ENCODE results near the gene BCOR.

Gene BCOR

DNA sequence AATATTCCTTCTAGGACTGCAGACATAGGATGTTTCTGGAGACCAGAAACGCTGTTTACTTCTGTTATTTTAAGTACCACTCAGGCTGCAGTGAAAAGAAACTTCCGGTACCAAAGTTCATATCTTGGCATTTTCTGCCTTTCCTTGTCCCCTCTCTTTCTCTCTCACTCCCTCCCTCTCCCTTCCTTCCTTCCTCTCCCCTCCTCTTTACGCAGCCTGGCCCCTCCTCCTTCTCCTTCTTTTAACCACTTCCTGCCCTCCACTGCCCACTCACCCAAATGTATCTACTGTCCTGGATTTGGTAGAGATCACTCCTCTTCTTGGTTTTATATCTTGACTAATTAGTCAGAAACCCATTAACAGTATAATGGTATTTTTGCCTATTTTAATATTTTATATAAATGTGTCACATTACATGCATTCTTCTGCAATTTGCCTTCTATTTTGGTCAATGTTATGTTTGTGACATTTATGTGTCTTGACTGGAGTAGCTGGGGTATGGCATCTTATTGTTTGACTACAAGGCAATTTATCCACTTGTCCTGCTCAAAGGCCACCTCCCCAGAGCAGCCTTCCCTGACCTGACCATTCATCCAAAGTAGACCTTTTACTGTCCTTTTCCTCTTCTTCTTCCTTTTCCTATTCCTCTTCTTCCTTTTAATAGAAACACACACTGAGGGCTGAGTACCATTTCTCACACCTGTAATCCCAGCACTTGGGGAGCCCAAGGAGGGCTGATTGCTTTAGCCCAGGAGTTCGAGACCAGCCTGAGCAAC, 56.9 kb downstream of the BCOR start:
- no peaks in the 10 kb centered on the region for H3K4me1 ChIP-seq (ENCODE audit: control insufficient read depth, insufficient read depth, low read length)
- no peak overlapping the region for H3K27ac ChIP-seq (ENCODE audit: low read length)
- H3K27me3 ChIP-seq (ENCODE audit: control insufficient read depth in 1 of 2, insufficient read depth in 2 of 2, low read length in 2 of 2): peaks cover 0 to 8% of the 10 kb centered on the region in 2 donors
- no peak overlapping the region for H3K9ac ChIP-seq (ENCODE audit: low read length in 2 of 2)
- no peaks in the 10 kb centered on the region for H3K36me3 ChIP-seq (ENCODE audit: control insufficient read depth in 2 of 2, insufficient read depth in 2 of 2, low read length in 2 of 2)
- no peak overlapping the region for H3K4me3 ChIP-seq (ENCODE audit: low read length in 2 of 2)
- peaks cover 0 to 4% of the 10 kb centered on the region in 2 donors for H3K9me3 ChIP-seq (ENCODE audit: control insufficient read depth in 2 of 2, low read length in 2 of 2)

DNA sequence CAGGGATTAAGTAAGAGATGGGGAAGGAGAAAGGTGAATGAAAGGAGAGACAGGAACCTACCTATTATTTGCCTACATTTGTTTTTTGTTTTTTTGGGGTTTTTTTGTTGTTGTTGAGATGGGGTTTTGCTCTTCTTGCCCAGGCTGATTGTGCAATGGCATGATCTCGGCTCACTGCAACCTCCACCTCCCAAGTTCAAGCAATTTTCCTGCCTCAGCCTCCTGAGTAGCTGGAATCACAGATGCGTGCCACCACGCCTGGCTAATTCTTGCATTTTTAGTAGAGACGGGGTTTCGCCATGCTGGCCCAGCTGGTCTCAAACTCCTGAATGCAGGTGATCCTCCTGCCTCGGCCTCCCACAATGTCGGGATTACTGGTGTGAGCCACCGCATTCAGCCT, 57.9 kb downstream of the BCOR start:
- Histone ChIP-seq H3K27ac (ENCODE audit: low read length) (no peak overlapping the region), H3K27me3 (ENCODE audit: control insufficient read depth in 1 of 2, insufficient read depth in 2 of 2, low read length in 2 of 2) (peaks cover 0 to 8% of the 10 kb centered on the region in 2 donors), H3K9me3 (ENCODE audit: control insufficient read depth in 2 of 2, low read length in 2 of 2) (peaks cover 0 to 4% of the 10 kb centered on the region in 2 donors), H3K9ac (ENCODE audit: low read length in 2 of 2) (no peak overlapping the region), H3K4me1 (ENCODE audit: control insufficient read depth, insufficient read depth, low read length) (no peaks in the 10 kb centered on the region), H3K36me3 (ENCODE audit: control insufficient read depth in 2 of 2, insufficient read depth in 2 of 2, low read length in 2 of 2) (no peaks in the 10 kb centered on the region), H3K4me3 (ENCODE audit: low read length in 2 of 2) (no peak overlapping the region)

DNA sequence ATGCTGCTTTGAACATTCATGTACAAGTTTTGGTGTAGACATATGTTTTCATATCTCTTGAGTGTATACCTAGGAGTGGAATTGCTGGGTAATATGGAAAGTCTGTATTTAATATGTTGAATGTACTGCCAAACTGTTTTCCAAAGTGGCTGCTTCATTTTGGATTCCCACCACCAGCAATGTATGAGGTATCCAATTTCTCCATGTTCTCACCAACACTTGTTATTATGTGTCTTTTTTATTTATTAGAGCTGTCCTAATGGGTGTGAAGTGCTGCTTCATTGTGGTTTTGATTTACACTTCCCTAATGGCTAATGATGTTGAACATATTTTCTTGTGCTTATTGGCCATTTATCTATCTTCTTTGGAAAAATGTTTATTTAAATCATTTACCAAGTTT, 60.4 kb downstream of the BCOR start:
- H3K9me3 ChIP-seq (ENCODE audit: control insufficient read depth in 2 of 2, low read length in 2 of 2): peaks cover 0 to 4% of the 10 kb centered on the region in 2 donors
- no peak overlapping the region for H3K4me3 ChIP-seq (ENCODE audit: low read length in 2 of 2)
- H3K27me3 ChIP-seq (ENCODE audit: control insufficient read depth in 1 of 2, insufficient read depth in 2 of 2, low read length in 2 of 2): peaks cover 0 to 8% of the 10 kb centered on the region in 2 donors
- H3K4me1 ChIP-seq (ENCODE audit: control insufficient read depth, insufficient read depth, low read length): no peaks in the 10 kb centered on the region
- no peak overlapping the region for H3K9ac ChIP-seq (ENCODE audit: low read length in 2 of 2)
- no peaks in the 10 kb centered on the region for H3K36me3 ChIP-seq (ENCODE audit: control insufficient read depth in 2 of 2, insufficient read depth in 2 of 2, low read length in 2 of 2)
- H3K27ac ChIP-seq (ENCODE audit: low read length): no peak overlapping the region

DNA sequence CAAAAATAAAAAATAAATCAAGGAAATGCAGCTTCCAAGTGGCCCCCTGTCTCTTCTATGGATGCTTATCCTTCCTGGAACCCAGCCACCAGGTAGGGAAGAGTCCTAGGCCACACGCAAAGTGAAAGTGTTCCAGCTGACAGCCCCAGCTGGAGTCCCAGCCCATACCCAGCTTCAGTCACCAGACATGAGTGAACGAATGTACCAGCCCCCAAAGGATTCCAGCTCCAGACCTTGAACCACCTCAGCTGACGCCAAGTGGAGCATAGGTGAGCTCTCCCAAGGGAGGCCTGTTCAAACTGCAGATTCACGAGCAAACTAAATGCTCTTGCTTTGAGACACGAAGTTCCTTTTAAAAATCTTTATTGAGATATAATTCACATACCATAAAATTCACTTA, 62.0 kb downstream of the BCOR start:
- H3K9ac ChIP-seq (ENCODE audit: low read length in 2 of 2): no peak overlapping the region
- H3K27ac ChIP-seq (ENCODE audit: low read length): no peak overlapping the region
- peaks cover 0 to 5% of the 10 kb centered on the region in 2 donors for H3K27me3 ChIP-seq (ENCODE audit: control insufficient read depth in 1 of 2, insufficient read depth in 2 of 2, low read length in 2 of 2)
- no peaks in the 10 kb centered on the region for H3K36me3 ChIP-seq (ENCODE audit: control insufficient read depth in 2 of 2, insufficient read depth in 2 of 2, low read length in 2 of 2)
- no peak overlapping the region for H3K4me3 ChIP-seq (ENCODE audit: low read length in 2 of 2)
- peaks cover 0 to 4% of the 10 kb centered on the region in 2 donors for H3K9me3 ChIP-seq (ENCODE audit: control insufficient read depth in 2 of 2, low read length in 2 of 2)
- H3K4me1 ChIP-seq (ENCODE audit: control insufficient read depth, insufficient read depth, low read length): no peaks in the 10 kb centered on the region

DNA sequence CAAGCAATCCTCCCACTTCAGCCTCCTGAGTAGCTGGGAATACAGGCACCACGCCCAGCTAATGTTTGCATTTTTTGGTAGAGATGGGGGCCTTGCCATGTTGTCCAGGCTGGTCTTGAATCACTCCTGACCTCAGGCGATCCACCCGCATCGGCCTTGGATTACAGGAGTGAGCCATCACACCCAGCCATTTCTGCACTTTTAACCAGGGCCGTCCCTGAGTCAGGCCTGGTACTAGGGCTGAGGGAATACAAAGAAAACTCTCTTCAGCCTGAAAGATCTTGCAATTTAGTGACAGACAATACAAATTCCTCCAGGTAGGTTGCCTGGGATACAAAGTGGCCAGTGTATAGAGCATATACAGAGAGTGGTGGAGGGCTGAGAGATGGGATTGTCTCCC, 65.8 kb downstream of the BCOR start:
- no peaks in the 10 kb centered on the region for H3K36me3 ChIP-seq (ENCODE audit: control insufficient read depth in 2 of 2, insufficient read depth in 2 of 2, low read length in 2 of 2)
- no peak overlapping the region for H3K4me3 ChIP-seq (ENCODE audit: low read length in 2 of 2)
- H3K9me3 ChIP-seq (ENCODE audit: control insufficient read depth in 2 of 2, low read length in 2 of 2): no peaks in the 10 kb centered on the region
- no peak overlapping the region for H3K27ac ChIP-seq (ENCODE audit: low read length)
- no peaks in the 10 kb centered on the region for H3K4me1 ChIP-seq (ENCODE audit: control insufficient read depth, insufficient read depth, low read length)
- H3K27me3 ChIP-seq (ENCODE audit: control insufficient read depth in 1 of 2, insufficient read depth in 2 of 2, low read length in 2 of 2): peaks cover 0 to 2% of the 10 kb centered on the region in 2 donors
- no peak overlapping the region for H3K9ac ChIP-seq (ENCODE audit: low read length in 2 of 2)

DNA sequence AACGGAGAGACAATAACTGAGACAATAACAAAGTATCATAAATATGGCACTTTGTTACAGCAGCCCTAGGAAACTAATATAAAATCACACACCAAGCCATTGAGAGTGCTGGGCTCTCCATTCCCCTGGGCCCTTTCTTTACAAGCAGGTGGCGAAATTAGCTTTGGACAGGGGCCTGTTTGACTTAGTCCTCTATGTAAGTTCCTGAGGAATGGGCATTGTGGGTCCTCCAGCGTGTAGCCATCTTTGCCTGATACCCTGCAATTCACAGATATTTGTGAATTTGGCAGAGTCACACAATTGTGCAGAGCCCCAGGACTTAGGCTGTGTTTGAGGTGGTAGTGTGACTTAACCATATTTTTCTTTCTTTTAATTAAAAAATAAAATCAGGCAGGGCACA, 67.6 kb downstream of the BCOR start:
- peaks cover 0 to 2% of the 10 kb centered on the region in 2 donors for H3K27me3 ChIP-seq (ENCODE audit: control insufficient read depth in 1 of 2, insufficient read depth in 2 of 2, low read length in 2 of 2)
- H3K9me3 ChIP-seq (ENCODE audit: control insufficient read depth in 2 of 2, low read length in 2 of 2): no peaks in the 10 kb centered on the region
- H3K9ac ChIP-seq (ENCODE audit: low read length in 2 of 2): no peak overlapping the region
- H3K4me3 ChIP-seq (ENCODE audit: low read length in 2 of 2): no peak overlapping the region
- no peaks in the 10 kb centered on the region for H3K4me1 ChIP-seq (ENCODE audit: control insufficient read depth, insufficient read depth, low read length)
- H3K27ac ChIP-seq (ENCODE audit: low read length): no peak overlapping the region
- no peaks in the 10 kb centered on the region for H3K36me3 ChIP-seq (ENCODE audit: control insufficient read depth in 2 of 2, insufficient read depth in 2 of 2, low read length in 2 of 2)

DNA sequence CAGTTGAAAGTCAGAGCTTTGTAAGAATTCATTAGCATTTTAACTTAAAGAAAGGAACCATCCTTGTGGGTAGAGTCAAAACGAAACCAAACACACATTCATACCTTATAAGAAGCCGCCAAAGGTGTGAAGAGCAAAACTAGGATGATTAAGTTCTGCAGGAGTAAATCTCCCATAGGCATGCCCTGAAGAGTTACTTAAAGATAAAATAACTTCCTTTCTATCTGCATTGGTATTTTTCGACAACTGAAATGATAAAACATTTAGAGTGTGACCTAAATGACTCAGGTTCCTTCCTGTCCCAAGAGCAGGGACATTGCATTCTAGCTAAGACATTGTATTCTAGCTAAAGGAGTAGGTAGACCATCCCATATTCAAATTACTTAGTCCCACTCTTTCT, 75.3 kb downstream of the BCOR start:
- Histone ChIP-seq H3K4me3 (ENCODE audit: low read length in 2 of 2) (no peak overlapping the region), H3K27me3 (ENCODE audit: control insufficient read depth in 1 of 2, insufficient read depth in 2 of 2, low read length in 2 of 2) (no peaks in the 10 kb centered on the region), H3K36me3 (ENCODE audit: control insufficient read depth in 2 of 2, insufficient read depth in 2 of 2, low read length in 2 of 2) (no peaks in the 10 kb centered on the region), H3K4me1 (ENCODE audit: control insufficient read depth, insufficient read depth, low read length) (no peaks in the 10 kb centered on the region), H3K9ac (ENCODE audit: low read length in 2 of 2) (no peak overlapping the region), H3K27ac (ENCODE audit: low read length) (no peak overlapping the region), H3K9me3 (ENCODE audit: control insufficient read depth in 2 of 2, low read length in 2 of 2) (peaks cover 0 to 3% of the 10 kb centered on the region in 2 donors)

DNA sequence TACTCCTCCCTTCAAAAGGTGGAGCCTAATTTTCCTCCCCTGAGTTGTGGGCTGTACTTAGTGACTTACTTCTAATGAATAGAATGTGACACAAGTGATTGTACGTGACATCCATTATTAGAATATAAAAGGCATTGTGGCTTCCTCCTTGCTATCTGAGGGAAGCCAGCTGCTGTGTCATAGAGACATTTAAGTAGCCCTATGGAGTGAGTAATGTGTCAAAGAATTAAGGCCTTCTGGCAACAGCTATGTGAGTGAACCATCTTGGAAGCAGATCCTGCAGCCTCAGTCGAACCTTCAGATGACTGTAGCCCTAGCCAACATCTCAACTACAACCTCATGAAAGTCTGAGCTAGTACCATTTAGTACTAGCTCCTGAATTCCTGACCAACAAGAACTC, 76.1 kb downstream of the BCOR start:
- H3K9me3 ChIP-seq (ENCODE audit: control insufficient read depth in 2 of 2, low read length in 2 of 2): peaks cover 0 to 3% of the 10 kb centered on the region in 2 donors
- no peak overlapping the region for H3K9ac ChIP-seq (ENCODE audit: low read length in 2 of 2)
- no peaks in the 10 kb centered on the region for H3K27me3 ChIP-seq (ENCODE audit: control insufficient read depth in 1 of 2, insufficient read depth in 2 of 2, low read length in 2 of 2)
- H3K4me3 ChIP-seq (ENCODE audit: low read length in 2 of 2): no peak overlapping the region
- no peaks in the 10 kb centered on the region for H3K36me3 ChIP-seq (ENCODE audit: control insufficient read depth in 2 of 2, insufficient read depth in 2 of 2, low read length in 2 of 2)
- H3K27ac ChIP-seq (ENCODE audit: low read length): no peak overlapping the region
- no peaks in the 10 kb centered on the region for H3K4me1 ChIP-seq (ENCODE audit: control insufficient read depth, insufficient read depth, low read length)

DNA sequence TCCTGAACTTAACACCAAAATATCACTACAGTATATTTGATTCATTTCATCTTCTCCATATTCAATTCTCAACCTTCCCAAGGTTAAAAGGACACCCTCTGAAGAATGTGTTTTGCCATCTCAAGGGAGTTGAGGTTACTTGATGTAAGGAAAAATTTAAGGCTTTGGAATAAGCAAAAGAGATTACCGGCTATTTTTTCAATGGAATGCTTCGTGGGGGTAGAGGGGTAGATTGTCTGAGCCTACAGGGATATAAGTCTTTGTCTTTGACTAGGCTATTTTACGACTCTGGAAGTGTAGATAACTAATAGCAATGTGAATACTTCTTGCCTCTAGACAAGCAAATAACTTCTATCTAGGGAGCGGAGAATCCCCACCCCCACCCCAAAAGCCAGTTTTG, 78.2 kb downstream of the BCOR start:
- H3K27ac ChIP-seq (ENCODE audit: low read length): no peak overlapping the region

DNA sequence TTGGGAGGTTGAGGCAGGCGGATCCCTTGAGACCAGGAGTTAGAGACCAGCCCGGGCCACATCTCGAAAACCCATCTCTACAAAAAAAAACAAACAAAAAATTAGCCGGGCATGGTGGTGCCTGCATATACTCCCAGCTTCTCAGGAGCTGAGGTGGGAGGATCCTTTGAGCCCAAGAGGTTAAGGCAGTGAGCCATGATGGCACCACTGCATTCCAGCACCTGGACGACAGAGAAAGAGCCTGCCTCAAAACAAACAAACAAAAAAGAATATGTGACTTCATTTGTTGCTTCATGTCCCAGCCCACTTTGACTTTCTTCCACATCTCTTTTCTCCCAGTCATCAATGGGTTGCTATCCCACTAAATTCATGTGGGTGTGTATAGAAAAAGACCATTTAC, 79.7 kb downstream of the BCOR start:
- Histone ChIP-seq H3K27ac (ENCODE audit: low read length) (no peak overlapping the region), H3K9me3 (ENCODE audit: control insufficient read depth in 2 of 2, low read length in 2 of 2) (peaks cover 0 to 3% of the 10 kb centered on the region in 2 donors), H3K36me3 (ENCODE audit: control insufficient read depth in 2 of 2, insufficient read depth in 2 of 2, low read length in 2 of 2) (no peaks in the 10 kb centered on the region), H3K4me1 (ENCODE audit: control insufficient read depth, insufficient read depth, low read length) (peaks cover 13% of the 10 kb centered on the region), H3K4me3 (ENCODE audit: low read length in 2 of 2) (no peak overlapping the region), H3K27me3 (ENCODE audit: control insufficient read depth in 1 of 2, insufficient read depth in 2 of 2, low read length in 2 of 2) (peaks cover 0 to 2% of the 10 kb centered on the region in 2 donors), H3K9ac (ENCODE audit: low read length in 2 of 2) (no peak overlapping the region)

More for the DNA sequence above, 78.2 kb downstream of the BCOR start:
- Histone ChIP-seq H3K36me3 (ENCODE audit: control insufficient read depth in 2 of 2, insufficient read depth in 2 of 2, low read length in 2 of 2) (no peaks in the 10 kb centered on the region), H3K4me3 (ENCODE audit: low read length in 2 of 2) (no peak overlapping the region), H3K4me1 (ENCODE audit: control insufficient read depth, insufficient read depth, low read length) (no peaks in the 10 kb centered on the region), H3K9ac (ENCODE audit: low read length in 2 of 2) (no peak overlapping the region), H3K27me3 (ENCODE audit: control insufficient read depth in 1 of 2, insufficient read depth in 2 of 2, low read length in 2 of 2) (peaks cover 0 to 2% of the 10 kb centered on the region in 2 donors), H3K9me3 (ENCODE audit: control insufficient read depth in 2 of 2, low read length in 2 of 2) (peaks cover 0 to 3% of the 10 kb centered on the region in 2 donors)

DNA sequence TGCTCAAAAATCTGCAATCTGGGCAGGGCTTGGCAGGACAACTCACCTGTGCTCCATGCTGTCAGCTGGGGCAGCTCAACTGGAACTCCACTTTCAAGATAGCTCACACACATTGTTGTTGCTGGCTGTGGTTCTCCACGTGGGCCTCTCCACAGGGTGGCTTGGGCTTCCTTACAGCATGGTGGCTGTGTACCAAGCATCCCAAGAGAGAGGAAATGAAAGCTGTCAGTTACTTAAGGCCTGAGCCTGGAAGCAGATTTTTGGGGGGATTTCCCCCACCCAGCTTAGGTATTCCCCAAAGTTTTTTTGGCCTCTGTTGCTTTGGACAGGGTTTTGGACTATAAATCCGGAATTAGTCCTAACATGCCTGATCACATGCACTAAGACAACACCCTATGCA, 81.0 kb downstream of the BCOR start:
- H3K27ac ChIP-seq (ENCODE audit: low read length): no peak overlapping the region
- peaks cover 0 to 9% of the 10 kb centered on the region in 2 donors for H3K27me3 ChIP-seq (ENCODE audit: control insufficient read depth in 1 of 2, insufficient read depth in 2 of 2, low read length in 2 of 2)
- H3K9me3 ChIP-seq (ENCODE audit: control insufficient read depth in 2 of 2, low read length in 2 of 2): peaks cover 0 to 2% of the 10 kb centered on the region in 2 donors
- no peak overlapping the region for H3K9ac ChIP-seq (ENCODE audit: low read length in 2 of 2)
- H3K4me1 ChIP-seq (ENCODE audit: control insufficient read depth, insufficient read depth, low read length): peaks cover 24% of the 10 kb centered on the region
- H3K36me3 ChIP-seq (ENCODE audit: control insufficient read depth in 2 of 2, insufficient read depth in 2 of 2, low read length in 2 of 2): no peaks in the 10 kb centered on the region
- no peak overlapping the region for H3K4me3 ChIP-seq (ENCODE audit: low read length in 2 of 2)
